Liver (tissue), 3 donors: ENCODE results near the gene LOXL4.

ENCODE experiments used
- FOXA1 ChIP-seq: IDR thresholded peaks from 2 replicates; pipeline ENCODE4 v1.6.1; 2016; ENCODE audit warnings: antibody characterized with exemption
- FOXA2 ChIP-seq: IDR thresholded peaks from 2 replicates; pipeline ENCODE4 v1.6.1; 2016; ENCODE audit warnings: antibody characterized with exemption
- GABPA ChIP-seq, 2 donors: IDR thresholded peaks in 1 of 2; conservative IDR thresholded peaks in 1 of 2; 2 replicates each; pipeline ENCODE4 v1.6.1; 2016; ENCODE audit warnings: antibody characterized with exemption in 2 of 2, mild to moderate bottlenecking in 1 of 2, moderate library complexity in 1 of 2
- HNF4G ChIP-seq: IDR thresholded peaks from 2 replicates; pipeline ENCODE4 v1.6.1; 2016; ENCODE audit warnings: antibody characterized with exemption
- JUND ChIP-seq, 2 donors: IDR thresholded peaks; 2 replicates each; pipeline ENCODE4 v1.6.1; 2016; ENCODE audit warnings: antibody characterized with exemption in 2 of 2
- RAD21 ChIP-seq, 2 donors: IDR thresholded peaks; 2 replicates each; pipeline ENCODE4 v1.6.1; 2016; ENCODE audit warnings: antibody characterized with exemption in 2 of 2, mild to moderate bottlenecking in 2 of 2
- REST ChIP-seq: IDR thresholded peaks from 2 replicates; pipeline ENCODE4 v1.6.1; 2016; ENCODE audit warnings: antibody characterized with exemption, mild to moderate bottlenecking
- RXRA ChIP-seq, 2 donors: IDR thresholded peaks; 2 replicates each; pipeline ENCODE4 v1.6.1; 2017 to 2018; ENCODE audit warnings: antibody characterized with exemption in 2 of 2, mild to moderate bottlenecking in 1 of 2
- SP1 ChIP-seq: IDR thresholded peaks from 2 replicates; pipeline ENCODE4 v1.6.1; 2018; ENCODE audit warnings: antibody characterized with exemption, mild to moderate bottlenecking
- TAF1 ChIP-seq: conservative IDR thresholded peaks from 2 replicates; pipeline ENCODE4 v1.6.1; 2016; ENCODE audit warnings: antibody characterized with exemption, mild to moderate bottlenecking
- TF ChIP-seq, protein P1 (sequence below): fragments of 150-350 bp; IDR thresholded peaks from 2 replicates; pipeline ENCODE4 v1.5.1; 2017; ENCODE audit warnings: improper control_type of control experiment, low read depth, low read length; ENCODE audit not compliant: missing input control
- TF ChIP-seq, protein P2 (sequence below): IDR thresholded peaks from 2 replicates; pipeline ENCODE4 v1.6.1; 2016; ENCODE audit warnings: antibody characterized with exemption
- TF ChIP-seq, protein P3 (sequence below): IDR thresholded peaks from 2 replicates; pipeline ENCODE4 v1.6.1; 2016; ENCODE audit warnings: antibody characterized with exemption
- donor health status: healthy.
- donor health status: healthy.

DNA sequence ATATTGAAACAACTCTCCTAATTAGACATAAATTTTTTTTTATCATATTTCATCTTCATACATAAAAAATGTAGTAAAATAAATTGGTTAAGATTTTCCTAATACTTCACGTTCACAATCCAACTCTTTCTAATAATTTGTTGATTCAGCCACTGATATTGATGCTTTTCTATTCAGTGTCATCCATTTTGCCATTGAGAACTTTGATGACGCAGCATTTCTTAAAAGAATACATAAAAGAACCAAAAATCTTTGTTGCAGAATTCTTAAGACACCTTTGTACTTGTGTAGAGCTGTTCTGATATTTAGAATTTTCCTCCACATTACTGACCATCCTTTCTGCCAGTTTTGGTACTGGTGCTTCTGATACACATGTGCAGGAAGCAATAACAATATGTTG is 52.6 kb downstream of the LOXL4 start:
- TF ChIP-seq, protein P1, sequence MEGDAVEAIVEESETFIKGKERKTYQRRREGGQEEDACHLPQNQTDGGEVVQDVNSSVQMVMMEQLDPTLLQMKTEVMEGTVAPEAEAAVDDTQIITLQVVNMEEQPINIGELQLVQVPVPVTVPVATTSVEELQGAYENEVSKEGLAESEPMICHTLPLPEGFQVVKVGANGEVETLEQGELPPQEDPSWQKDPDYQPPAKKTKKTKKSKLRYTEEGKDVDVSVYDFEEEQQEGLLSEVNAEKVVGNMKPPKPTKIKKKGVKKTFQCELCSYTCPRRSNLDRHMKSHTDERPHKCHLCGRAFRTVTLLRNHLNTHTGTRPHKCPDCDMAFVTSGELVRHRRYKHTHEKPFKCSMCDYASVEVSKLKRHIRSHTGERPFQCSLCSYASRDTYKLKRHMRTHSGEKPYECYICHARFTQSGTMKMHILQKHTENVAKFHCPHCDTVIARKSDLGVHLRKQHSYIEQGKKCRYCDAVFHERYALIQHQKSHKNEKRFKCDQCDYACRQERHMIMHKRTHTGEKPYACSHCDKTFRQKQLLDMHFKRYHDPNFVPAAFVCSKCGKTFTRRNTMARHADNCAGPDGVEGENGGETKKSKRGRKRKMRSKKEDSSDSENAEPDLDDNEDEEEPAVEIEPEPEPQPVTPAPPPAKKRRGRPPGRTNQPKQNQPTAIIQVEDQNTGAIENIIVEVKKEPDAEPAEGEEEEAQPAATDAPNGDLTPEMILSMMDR = no peak
- TF ChIP-seq, protein P2, sequence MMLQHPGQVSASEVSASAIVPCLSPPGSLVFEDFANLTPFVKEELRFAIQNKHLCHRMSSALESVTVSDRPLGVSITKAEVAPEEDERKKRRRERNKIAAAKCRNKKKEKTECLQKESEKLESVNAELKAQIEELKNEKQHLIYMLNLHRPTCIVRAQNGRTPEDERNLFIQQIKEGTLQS = no peak
- TF ChIP-seq, protein P3, sequence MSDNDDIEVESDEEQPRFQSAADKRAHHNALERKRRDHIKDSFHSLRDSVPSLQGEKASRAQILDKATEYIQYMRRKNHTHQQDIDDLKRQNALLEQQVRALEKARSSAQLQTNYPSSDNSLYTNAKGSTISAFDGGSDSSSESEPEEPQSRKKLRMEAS = no peak
- TF ChIP-seq HNF4G (no peak), GABPA (IDR thresholded peaks at IDR 0.05 in 1 of 2, conservative IDR thresholded peaks at IDR 0.05 in 1 of 2) (no peak), RAD21 (IDR thresholded peaks at IDR 0.05) (no peak), TAF1 (no peak), REST (no peak), SP1 (no peak), FOXA2 (no peak), RXRA (IDR thresholded peaks at IDR 0.05) (no peak), FOXA1 (no peak), JUND (IDR thresholded peaks at IDR 0.05) (no peak)
